Activated CD8-positive, alpha-beta memory T cell treated with anti-CD3 and anti-CD28 coated beads, Interleukin-2, amount 50 U/mL, for 1 hour (primary cell): ENCODE results near the gene SNRNP200.
"Not testable (repeated sequence)": the region's sequence is repeated elsewhere in the genome, so short reads cannot be mapped to it uniquely, and the experiment has no call there.

Source experiments
- DNase-seq: peaks from one replicate; pipeline ENCODE4 v3.0.0-alpha.2; 2020; ENCODE audit errors: extremely low read depth

SNRNP200 gene

GRCh38 chr2:96274355-96275056 is 30.8 kb downstream of the SNRNP200 start:
- DNase-seq, result no peak

GRCh38 chr2:96273763-96274162 is 31.6 kb downstream of the SNRNP200 start:
- DNase-seq, result no peak

DNA sequence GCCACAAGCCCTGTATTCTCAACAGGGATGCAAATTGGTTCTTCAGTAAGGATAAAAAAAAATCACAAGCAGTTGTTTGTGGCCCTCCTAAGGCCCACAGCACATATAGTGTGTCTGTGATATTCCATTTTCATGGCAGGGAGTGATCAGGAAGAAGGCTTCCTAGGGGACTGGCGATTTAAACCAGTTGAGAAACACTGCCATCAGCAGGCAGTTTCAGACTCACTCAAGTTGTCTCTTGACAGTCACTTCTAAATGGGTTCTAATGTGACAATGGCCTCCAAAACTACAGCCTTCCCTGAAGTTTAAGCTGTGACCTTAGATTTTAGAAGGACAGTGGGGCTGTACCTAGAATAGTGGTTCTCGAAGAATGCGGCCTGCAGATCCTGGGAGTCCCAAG is 33.4 kb downstream of the SNRNP200 start:
- DNase-seq, result no peak

DNA sequence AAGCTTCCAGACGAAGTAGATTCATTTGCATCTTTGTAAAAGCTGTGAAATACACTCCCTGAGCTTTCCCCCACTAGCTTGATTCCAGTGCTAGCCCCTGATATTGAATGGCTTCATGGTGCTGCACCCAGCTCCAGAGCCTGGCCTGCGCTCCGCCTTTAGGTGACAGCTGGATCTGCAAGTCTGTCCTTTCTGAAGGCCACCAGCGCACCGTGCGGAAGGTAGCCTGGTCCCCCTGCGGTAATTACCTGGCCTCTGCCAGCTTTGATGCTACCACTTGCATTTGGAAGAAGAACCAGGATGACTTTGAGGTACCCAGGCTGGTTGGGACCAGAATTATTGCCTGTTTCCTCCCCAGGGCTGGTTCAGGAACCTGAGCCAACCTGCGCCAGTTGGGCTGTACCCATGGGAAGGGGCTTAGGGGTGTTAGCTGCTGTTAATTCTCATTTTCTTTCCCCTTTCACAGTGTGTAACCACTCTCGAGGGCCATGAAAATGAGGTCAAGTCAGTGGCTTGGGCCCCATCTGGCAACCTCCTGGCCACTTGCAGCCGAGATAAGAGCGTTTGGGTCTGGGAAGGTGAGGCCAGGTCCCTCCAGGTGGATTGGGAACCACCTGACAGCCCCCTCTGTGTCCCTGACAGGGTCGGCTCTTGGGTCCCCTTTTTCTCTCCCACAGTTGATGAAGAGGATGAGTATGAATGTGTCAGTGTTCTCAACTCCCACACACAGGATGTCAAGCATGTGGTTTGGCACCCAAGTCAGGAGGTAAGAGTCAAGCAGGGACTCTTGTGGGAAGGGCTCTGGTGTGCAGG is 38.0 kb downstream of the SNRNP200 start:
- DNase-seq, result no peak

DNA sequence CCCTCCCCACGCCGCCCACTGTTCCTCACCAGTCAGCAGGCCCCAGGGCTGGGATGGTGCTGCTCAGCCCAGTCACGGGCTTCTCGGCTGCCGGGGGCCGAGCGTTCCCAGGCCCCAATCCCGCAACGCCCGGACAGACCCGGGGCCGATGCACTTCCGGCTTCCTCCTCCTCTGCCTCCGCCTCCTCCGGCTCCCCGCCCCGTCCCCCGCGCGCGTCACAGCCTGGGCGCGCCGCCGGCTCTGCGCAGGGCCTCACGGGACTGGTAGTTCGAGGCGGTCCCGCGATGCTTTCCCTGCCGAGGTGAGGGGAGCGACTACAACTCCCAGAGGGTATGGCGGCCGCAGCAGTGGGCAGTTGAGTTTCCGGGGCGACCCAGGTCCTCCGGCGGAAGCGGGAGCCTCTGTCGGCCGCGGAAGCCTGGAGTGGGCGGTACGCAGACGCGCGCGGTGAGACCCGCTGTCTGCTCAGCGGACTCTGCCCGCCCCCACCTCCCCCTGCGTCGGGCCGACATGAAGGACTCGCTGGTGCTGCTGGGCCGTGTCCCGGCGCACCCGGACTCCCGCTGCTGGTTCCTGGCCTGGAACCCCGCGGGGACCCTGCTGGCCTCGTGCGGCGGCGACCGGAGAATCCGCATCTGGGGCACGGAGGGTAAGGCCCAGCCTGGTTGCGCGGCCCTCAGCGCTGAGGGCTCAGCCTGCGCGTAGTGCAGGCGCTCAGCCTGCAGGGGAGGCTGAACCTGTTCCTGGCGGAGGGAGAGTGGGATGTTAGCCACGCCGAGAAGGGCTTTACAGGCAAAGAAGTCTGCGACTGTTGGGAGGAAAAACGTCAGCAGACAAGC is 39.3 kb downstream of the SNRNP200 start, which contains the start of the genes CIAO1 and TMEM127:
CIAO1 (plus strand) TSS at position 386 of the 840 bp plus-strand sequence; CDS start at position 512, 126 bp downstream.
TMEM127 (minus strand) TSS at position 158 of the 840 bp plus-strand sequence. CDS start 616 bp downstream, outside the sequence.
- DNase-seq, result peak; percentile 94

DNA sequence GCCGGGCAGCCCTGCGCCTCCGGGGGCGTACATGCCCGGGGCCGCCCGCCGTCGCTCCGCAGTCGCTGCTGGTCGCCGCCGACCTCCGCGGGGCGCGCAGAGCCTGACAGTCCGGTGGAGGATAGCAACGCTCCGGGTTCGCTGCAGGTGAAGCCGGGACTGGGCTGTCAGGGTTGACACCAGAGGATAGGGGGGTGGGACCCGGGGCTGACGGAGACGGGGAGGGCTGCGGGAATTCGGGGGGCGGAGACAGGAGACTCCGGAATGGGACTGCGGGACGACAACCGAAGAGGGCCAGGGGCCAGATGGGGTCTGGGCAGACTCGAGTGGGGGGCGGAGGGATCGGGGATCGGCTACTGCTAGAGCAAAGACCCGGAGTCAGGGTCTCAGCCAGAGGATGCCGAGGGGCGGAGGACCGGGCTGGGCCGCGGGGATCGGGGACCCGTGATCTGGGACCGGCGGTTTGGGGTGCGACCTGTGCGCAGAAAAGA is 40.0 kb downstream of the SNRNP200 start:
- DNase-seq, result no peak

GRCh38 chr2:96264656-96265348 is 40.5 kb downstream of the SNRNP200 start:
- no peak for DNase-seq

- no peak for DNase-seq
Measured at GRCh38 chr2:96264086-96264485, 41.3 kb downstream of the SNRNP200 start.

DNA sequence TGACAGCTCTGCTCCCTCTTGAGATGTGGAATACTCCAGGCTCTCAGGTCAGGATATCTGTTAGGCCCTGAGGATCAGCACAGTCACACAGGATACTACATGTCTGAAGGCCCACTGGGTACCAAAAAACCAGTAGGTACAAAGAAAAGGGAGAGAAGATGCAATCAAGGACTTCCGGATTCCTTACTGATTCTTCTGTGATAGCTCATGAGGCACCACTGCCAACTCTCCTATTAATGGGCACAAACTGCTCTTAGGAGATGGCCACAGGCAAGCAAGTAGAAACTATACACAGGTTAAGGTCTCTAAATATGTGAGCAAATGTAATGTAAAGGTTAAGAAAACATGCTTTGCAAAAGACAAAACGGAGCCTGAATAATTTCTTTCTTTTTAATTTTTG is 43.0 kb downstream of the SNRNP200 start:
- DNase-seq, result no peak

GRCh38 chr2:96261328-96262003 is 43.9 kb downstream of the SNRNP200 start:
- DNase-seq, result no peak

DNA sequence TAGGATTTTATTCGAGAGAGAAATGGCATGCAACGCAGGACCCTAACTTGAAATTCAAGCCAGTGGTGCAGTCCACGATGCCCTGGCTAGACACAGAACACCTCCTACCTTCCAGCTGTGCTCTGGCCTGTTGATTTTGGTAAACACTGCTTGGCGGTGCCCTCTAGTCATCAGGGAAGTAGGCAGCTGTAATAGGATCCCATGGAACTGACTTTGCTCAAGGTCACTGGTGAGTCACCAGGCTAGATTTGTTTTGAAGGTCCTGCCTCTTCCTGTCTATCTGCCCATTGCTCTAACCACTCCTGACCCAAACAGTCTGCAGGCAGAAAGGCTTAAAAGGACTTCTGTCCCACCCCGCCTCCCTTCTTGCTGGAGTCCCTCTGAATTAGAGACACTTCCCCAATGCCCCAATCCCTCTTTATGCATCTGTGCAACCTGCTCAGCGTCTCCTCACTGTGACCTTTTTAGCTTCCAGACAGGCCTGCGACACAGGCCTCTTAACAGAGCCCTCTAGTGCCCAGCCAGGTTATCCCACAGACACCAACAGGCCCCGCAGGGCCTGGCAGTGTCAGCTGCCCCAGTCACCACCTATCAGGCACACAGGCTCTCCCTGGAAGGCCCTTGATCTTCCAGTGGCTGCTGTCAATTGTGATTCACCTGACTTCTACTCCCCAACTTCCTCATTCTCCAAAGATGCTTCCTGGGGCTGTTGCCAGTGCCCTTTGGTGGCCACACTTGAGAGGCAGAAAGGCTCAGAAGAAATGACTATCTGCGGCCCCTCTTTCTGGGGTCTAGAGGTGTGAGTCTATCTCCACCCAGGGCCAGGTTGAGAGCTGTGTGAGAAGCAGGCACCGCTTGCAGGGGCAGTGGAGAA is 44.7 kb downstream of the SNRNP200 start:
- DNase-seq, result no peak

- no peak for DNase-seq
Measured at GRCh38 chr2:96259497-96259921, 45.8 kb downstream of the SNRNP200 start.

DNA sequence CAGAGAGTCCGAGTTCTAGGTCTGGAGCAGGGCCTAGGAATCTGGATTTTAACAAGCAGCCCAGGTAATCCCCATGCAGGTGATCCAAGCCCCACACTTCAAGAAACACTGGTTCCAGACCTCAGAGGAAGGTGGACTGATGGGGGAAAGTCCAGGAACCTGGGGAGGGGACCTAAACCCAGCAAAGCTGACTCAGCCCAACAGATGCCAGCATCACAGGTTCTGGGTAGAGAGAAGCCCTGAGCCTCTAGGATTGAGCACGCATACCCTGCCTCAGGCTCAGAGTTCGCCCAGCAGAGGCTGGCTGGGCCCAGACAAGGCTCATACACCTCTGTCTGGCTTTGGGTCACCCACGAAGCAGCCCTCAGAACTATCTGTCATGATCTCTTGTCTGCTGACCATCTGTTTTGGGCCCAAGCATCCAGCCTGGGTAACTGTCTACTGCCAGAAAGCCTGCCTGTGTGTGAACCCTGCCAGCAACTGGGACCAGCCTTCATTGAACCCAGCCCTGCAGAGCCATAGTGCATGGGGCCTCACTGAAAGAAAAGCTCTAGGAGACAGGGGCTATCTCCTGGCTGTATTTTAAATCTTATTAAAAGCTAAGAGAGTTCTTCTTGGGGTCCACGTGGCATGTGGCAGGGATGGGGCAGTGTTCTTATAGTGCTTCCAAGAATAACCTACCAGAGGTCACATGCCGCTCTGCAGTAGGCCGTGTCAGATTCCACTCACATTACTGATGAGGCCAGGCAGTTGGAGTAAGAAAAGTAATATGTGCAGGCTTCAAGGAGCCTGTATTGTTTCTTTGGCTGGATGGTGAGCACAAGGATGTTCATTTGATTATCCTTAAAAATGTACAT is 47.0 kb downstream of the SNRNP200 start:
- DNase-seq, result no peak

- not testable (repeated sequence) for DNase-seq
Measured at GRCh38 chr2:96257744-96258143, 47.6 kb downstream of the SNRNP200 start.

DNA sequence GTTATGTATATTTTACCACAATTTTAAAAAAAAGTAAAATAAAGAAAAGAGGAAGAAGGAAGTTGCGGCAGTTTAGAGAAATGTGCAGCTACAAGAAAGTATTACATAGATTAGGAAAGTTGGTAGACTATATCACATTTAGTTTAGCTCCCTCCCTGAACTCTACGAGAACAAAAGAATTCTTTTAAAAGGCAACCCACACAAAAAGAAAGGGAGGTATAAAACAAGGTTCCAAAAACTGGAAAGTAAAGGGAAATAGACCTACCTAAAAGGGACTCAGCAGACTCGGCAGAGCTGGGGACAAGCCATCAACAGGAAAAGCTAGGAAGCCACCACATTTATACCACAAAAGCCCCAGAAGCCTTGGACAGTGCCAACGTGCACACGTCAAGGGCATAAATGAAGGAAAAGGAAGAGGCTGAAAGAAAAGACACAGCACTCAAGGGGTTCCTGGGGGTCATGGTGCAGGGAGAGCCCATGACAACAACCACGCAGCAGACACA is 48.7 kb downstream of the SNRNP200 start:
- DNase-seq, result no peak

DNA sequence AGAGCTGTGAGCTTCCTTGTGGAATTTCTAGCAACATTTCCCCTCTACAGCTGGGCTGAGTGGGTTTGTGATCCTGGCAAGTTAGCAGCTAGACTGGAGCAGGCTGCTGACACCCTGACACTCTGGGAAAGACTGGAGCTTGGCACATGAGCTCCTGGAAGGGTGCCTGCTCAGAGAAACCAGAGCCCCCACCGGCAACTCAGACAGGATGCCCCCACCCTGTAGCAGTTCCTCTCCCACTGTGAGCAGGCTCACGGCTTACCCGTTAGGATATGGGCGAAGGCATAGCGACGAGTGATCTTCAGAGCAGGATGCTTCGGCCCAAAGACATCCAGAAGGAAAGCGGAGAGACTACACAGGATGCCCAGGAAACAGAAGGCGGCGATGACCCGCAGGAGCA is 50.8 kb downstream of the SNRNP200 start:
- no peak for DNase-seq

- no peak for DNase-seq
Measured at GRCh38 chr2:96253006-96253405, 52.3 kb downstream of the SNRNP200 start.

GRCh38 chr2:96252526-96252925 is 52.8 kb downstream of the SNRNP200 start:
- DNase-seq, result no peak
